Inferior parietal cortex (tissue), 1 donor: ENCODE data around the gene ATP5ME.
"Not testable (repeated sequence)": the region's sequence is repeated elsewhere in the genome, so short reads cannot be mapped to it uniquely, and the experiment has no call there.

Experiments
- DNase-seq: peaks from one replicate; pipeline ENCODE4 v3.0.0-alpha.2; 2016; ENCODE audit errors: extremely low spot score

The ATP5ME gene, protein sequence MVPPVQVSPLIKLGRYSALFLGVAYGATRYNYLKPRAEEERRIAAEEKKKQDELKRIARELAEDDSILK

DNA sequence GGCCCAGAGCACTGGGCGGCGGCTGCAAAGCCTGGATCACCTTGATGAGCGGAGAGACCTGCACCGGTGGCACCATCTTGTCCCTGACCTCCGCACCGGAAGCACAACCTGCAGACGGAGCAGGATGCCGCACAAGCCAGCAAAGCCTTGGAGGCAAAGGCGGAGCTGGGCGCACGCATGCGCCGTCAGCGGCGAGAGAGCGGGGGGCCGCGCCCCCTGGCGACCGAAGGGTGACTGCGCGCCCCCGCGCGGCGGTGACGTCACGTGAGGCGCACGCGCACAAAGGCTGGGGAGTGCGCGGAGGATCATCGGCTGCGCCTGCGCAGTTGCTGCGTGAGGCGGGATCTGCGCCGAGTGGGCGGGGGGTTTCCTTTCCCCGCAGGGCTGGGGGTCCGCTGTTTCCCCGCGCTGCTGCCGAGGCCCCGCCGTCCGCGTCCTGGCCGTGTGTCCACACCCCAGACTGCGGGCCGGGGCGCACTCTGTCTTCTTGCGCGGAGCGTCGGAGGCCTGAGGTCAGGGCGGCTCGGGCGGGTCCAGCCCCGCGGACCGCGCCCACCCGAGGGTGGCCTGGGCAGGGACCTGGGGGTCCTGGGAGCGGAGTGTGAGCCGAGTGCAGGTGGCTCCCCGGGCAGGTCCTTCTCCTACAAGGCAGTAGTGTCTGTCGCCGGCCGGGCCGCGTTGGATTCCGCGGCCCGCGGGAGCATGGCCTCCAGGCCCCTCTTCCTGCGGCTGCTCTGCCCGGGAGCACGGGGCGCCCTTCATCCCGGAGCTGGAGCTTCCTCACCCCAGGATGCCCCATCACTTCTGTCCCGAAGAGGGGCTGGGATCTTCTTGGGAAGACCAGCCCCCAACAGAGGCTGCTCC is at the start of gene ATP5ME, which contains the start of gene MYL5:
Gene ATP5ME (minus strand): TSS at position 105 of the 864 bp plus-strand sequence. CDS start 29 bp downstream, at position 76.
Gene MYL5 (plus strand): TSS at position 371 of the 864 bp plus-strand sequence. CDS start 3,485 bp downstream, outside the sequence.
- DNase-seq: peak; percentile 96

DNA sequence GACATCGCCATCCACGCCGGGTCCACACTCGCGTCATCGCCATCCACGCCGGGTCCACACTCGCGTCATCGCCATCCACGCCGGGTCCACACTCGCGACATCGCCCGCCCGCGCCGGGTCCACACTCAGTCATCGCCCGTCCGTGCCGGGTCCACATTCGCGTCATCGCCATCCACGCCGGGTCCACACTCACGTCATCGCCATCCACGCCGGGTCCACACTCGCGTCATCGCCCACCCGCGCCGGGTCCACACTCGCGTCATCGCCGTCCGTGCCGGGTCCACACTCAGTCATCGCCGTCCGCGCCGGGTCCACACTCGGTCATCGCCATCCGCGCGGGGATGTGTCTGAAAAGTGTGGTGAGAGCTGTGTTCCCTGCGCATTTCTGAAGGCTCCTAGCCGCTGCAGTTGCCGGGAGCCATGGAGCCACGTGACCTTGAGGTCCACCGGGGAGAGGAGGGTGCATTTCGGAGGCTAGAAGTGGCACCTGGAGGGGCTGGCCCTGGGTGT is 48.8 kb upstream of the ATP5ME start:
- DNase-seq: no peak

DNA sequence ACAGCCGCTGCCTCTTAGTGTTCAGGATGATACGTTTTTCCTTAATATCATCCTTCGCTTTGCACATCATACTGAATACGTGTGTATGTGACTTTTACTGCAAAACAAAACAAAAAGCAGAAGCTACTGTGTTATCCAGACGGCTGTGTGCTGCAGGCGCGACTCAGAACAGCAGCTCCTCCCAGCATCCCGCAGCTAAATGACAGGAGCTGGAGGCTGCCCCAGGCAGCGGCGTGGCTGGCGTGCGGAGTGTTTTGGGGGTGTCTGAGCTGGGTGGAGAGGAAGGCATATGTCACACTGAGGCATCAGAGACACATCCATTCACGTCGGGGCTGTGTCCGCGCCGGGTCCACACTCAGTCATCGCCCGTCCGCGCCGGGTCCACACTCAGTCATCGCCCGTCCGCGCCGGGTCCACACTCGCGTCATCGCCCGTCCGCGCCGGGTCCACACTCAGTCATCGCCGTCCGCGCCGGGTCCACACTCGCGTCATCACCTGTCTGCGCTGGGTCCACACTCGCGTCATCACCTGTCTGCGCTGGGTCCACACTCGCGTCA is 48.2 kb upstream of the ATP5ME start:
- DNase-seq: peak; percentile 45

DNA sequence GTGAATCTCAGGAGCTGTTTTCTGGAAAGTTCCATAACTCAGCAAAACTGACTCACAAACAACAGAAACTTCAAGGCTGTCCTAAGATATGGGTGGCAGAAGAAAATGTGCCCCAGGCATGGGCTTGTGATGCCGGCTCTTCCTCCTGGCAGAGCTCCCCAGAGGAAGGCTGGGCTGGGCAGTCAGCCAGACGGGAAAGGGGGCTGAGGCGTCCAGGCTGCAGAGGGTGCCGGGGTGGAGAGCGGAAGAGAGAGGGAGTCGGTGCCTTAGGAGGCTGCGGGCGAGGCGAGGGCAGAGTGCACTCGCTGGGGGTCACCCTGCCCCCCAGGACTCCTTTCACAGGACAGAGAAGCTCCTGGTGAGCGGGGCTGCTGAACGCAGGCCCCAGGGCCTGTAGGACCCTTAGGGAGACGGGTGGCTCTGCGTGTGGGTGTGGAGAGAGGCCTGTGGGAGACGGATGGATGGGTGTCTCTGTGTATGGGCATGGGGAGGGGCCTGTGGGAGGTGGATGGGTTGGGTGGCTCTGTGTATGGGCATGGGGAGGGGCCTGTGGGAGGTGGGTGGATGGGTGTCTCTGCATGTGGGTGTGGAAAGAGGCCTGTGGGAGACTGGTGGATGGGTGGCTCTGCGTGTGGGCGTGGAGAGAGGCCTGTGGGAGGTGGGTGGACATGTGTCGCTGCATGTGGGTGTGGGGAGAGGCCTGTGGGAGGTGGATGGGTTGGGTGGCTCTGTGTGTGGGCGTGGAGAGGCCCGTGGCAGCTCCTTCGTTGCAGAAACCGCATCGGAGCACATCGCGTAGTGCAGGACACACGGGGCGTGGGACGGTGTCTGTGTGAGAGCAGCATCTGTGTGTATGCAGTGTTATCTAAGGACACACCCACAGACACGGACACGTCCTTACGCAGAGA is 47.4 kb upstream of the ATP5ME start:
- no peak for DNase-seq

DNA sequence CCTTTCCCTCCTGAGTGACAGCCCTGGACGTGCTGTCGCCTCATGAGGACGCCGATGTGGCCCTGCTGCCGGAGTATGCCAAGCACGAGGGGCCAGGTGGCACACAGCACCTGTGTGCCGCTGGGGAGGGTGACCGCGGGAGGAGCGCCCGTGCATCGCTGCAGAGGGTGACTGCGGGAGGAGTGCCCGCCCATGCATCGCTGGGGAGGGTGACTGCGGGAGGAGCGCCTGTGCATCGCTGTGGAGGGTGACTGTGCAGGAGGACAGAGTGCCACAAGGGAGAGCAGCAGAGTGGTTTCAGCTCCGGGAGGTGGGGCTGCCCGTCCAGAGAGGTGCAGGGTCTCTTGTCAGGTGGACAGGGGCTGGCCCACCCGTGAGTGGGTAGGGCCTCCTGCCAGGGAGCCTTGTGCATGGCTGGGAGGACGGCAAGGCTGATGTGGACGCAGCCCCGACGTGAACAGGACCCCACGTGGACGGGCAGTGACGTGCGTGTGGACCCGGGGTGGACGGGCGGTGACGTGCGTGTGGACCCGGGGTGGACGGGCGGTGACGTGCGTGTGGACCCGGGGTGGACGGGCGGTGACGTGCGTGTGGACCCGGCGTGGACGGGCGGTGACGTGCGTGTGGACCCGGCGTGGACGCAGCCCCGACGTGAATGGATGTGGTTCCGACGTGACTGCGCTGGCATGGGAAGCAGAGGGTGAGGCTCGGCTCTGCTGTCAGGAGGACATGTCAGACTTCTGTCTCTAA is 46.2 kb upstream of the ATP5ME start:
- DNase-seq: no peak

DNA sequence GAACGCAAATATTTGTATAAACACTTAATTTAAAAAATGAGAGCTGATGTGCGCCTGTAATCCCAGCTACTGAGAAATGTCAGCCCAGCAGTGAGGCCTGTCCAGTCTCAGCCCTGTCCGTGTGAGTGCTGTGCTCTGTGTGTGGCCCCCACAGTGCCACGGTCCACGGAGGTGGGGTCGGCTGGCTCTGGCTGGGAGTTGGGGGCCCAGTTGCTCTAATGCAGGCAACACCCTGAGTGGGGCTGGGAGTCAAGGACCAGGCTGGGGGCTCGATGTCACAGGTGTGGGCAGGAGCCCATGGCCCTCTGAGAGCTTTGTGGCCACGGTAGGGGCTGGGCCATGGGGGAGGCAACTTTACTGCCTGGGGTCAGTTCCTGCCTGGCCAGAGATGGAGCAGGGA is 44.4 kb upstream of the ATP5ME start:
- DNase-seq: no peak

DNA sequence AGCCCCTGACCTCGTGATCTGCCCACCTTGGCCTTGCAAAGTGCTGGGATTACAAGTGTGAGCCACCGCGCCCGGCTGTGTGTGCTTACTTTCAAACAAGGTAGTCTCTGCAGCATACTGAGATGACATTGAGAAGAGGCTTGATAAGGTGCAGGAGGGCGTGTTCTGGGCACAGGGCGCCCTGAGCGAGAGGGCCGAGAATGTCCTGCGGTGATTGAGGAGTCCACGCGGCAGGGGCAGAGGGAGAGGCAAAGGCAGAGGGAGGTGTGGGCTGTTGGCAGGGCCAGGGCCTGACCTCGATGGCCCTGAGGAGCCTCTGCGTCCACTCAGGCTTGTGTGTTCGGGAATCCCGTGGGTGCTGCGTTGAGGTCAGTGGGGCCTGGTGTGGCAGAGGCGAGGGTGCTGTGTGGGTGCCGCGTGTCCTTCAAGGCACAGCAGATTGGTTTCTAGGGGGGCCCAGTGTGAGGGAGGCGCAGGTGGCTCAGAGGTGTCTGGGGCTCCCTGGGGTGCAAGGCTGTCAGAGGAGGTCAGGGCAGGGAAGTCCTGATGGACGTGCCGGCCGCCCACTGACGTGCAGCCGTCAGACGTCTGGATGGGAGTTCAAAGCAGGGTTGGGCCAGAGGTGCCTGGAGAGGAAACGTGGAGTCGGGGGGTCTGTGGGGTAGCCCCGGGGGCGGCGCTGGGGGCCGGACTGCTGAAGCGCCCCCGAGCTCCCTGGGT is 43.7 kb upstream of the ATP5ME start:
- no peak for DNase-seq

DNA sequence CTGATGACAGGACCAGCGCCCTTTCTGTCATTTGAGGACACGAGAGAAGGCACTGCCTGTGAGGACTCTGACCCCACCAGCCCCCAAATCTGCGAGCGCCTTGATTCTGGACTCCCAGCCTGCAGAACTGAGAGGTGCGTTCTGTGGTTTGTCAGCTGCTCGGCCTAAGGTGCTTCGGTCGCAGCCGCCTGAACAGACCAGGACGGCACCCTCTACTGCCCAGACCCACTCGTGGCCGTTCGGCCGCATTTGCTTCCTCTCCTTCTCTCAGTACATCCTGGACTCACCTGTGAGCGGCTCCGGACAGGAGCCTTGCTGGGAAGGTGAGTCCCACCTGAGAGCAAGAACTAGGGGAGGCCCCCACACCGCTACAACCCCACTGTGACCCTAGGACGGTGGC is 40.0 kb upstream of the ATP5ME start:
- DNase-seq: no peak

DNA sequence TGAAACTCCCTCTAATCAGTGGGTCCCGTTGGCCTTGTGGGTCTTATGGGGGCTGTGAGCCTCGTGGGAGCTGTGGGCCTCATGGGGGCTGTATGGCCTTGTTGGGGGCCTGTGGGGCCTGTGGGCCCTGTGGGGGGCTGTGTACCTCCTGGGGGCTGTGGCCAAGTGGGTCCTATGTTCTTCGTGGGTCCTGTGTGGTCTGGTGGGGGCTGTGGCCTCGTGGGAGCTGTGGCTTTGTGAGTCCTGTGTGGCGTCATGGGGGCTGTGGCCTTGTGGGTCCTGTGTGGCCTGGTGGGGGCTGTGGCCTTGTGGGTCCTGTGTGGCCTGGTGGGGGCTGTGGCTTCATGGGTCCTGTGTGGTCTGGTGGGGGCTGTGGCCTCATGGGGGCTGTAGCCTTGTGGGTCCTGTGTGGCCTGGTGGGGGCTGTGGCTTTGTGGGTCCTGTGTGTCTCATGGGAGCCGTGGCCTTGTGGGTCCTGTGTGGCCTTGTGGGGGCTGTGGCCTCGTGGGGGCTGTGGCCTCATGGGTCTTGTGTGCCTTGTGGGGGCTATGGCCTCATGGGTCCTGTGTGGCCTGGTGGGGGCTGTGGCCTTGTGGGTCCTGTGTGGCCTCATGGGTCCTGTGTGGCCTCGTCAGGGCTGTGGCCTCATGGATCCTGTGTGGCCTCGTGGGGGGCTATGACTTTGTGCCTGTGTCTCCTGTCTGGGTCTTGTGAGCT is 39.0 kb upstream of the ATP5ME start:
- no peak for DNase-seq

DNA sequence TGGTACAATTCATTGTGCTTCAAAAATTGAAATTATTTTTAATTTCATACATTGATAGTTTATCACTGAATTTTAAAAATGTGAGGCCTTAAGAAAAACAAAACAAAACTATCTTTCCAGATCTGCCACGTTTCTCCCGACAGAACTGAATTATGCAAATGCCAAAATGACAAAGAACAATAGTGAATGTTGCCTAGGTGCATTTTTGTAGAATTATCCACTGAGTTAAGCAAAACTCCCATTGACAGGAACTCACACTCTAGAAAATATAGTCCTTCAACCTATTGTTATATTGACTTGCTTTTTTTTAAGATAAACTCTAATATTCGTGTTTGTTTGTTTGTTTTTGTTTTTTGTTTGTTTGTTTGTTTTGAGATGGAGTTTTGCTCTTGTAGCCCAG is 38.0 kb upstream of the ATP5ME start:
- no peak for DNase-seq

DNA sequence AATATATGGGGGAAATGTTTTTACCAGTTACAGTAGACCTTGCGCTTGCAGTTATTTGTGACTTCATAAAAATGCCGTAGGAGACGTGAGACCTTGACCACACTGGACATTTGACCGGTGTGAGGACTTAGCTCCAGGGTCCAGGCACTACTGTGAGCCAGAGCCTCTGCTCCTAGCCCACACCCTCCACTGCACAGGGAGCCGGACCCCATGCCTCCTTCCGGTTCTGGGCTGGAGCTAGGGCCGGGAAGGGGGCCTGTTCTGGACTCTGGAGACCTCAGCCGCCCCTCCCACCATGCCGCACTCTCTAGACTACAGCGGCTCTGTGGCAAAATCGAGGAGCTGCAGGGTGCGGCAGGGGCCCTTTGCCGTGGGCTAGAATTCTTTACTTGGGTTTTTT is 36.8 kb upstream of the ATP5ME start:
- no peak for DNase-seq

DNA sequence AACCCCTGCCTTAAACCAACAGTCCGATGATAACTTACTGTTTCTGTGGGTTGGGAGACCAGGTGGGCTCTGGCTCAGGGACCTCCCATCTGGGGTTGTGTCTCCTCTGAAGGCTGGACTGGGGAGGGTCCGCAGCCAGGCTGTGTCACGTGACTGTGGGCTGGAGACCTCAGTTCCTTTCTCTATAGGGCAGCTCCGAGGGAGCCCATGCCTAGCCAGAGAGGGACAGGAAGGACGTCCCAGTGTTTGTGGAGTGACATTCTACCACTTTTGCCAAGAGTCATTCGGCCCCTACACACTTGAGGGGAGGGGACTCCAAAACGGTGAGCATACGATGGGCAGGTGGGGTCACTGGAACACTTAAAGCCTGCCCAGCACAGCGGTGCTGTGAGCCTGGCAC is 36.0 kb upstream of the ATP5ME start:
- DNase-seq: no peak

DNA sequence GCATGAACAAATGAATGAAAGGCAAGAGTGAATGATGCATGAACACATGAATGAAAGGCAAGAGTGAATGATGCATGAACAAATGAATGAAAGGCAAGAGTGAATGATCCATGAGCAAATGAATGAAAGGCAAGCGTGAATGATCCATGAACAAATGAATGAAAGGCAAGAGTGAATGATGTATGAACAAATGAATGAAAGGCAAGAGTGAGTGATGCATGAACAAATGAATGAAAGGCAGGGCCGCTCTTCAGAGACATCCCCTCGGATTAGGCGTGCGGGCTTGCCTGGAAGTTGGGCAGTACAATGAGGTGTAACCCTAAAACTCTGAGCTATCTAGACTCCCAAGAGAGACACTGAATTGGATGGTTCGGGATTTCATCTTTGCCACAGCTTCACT is 35.3 kb upstream of the ATP5ME start:
- DNase-seq: no peak

DNA sequence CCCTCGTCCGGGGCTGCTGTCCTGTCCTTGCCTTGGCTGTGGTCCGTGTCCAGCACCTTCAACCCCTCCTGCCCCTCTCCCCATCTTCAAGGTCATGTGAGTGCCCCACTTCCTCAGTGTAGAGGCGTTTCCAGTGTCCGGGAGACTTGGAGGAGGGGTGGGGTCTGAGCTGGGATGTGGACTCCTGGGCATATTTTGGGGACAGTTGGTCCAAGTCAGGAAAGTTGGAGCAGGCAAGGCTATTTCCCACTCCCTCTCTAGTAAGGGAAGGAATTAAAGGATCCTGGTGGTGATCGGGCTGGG is 34.5 kb upstream of the ATP5ME start:
- DNase-seq: no peak

DNA sequence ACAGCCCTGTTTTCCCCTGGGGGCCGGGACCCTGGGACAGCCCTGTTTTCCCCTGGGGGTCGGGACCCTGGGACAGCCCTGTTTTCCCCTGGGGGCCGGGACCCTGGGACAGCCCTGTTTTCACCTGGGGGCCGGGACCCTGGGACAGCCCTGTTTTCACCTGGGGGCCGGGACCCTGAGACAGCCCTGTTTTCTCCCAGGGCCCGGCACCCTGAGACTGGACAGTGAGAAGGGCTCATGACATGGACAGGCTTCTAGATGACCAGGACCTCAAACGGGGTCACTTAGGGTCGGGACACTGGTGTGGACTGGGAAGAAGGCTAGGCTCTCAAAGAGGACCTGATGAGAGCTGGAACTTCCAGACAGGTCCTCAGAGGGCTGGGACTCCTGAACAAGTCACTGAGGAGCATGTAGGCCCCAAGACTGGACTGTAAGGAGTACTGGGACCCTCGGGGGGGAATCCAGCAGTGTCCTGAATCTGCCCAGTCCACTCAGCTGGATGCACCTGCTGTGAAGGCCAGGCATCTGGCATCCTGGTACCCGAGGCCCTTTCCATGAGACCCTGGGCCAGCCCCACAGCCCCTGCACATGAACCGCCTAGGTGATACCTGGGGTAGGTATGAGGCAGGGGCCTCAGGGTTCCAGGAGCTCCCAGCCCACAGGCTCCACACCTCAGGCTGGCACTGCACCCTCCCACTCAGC is 34.0 kb upstream of the ATP5ME start:
- DNase-seq: no peak

DNA sequence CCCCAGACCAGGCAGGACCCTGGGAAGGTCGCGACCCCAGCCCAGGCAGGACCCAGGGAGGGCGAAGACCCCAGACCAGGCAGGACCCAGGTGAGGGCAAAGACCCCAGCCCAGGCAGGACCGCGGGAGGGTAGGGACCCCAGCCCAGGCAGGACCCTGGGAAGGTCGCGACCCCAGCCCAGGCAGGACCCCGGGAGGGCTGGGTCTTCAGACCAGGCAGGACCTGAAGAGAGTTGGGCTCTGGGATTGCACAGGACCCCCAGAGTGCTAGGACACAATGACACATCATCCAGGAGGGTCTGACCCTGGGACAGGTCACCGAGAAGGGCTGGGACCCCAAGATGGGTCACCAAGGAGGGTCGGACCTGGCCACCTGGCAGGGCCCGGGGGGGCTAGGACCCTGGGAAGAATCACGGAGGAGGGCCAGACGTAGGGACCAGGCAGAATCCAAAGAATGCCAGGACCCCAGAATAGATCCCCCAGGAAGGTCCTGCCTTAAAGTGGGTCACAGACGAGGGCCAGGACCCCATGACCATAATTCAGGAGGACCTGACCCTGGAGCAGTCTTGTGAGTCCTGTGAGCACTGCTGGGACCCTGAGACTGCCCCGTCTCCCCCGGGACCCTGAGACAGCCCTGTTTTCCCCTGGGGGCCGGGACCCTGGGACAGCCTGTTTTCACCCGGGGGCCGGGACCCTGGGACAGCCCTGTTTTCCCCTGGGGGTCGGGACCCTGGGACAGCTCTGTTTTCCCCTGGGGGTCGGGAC is 32.9 kb upstream of the ATP5ME start:
- DNase-seq: no peak

DNA sequence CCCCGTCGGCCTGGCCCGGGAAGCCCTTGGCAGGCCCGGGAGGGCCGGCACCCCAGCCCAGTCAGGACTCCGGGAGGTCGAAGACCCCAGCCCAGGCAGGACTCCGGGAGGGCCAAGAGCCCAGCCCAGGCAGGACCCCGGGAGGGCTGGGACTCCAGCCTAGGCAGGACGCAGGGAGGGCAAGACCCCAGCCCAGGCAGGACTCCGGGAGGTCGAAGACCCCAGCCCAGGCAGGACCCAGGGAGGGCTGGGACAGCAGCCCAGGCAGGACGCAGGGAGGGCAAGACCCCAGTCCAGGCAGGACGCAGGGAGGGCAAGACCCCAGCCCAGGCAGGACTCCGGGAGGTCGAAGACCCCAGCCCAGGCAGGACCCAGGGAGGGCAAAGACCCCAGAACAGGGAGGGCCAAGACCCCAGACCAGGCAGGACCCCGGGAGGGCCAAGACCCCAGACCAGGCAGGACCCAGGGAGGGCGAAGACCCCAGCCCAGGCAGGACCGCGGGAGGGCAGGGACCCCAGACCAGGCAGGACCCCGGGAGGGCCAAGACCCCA is 32.1 kb upstream of the ATP5ME start:
- not testable (repeated sequence) for DNase-seq
